ENCODE data around the gene TXK. TPM values are rescaled to one million over a fixed set of nuclear protein-coding genes. Genes with fewer than 3 reads are reported as not detected.

The TXK gene
- total RNA-seq, 1 experiment from 2014 or later = 2.6 TPM

DNA sequence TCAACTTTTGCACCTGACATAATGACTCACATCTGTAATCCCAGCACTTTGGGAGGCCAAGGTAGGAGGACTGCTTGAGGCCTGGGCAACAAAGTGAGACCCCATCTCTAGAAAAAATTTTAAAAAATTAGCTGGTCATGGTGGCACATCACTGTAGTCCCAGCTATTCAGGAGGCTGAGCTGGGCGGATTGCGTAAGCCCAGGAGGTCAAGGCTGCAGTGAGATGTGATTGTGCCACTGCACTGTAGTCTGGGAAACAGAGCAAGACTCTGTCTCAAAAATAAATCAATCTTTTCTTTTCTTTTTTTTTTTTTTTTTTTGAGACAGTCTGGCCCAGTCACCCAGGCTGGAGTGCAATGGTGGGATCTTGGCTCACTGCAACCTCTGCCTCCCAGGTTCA lies 65.0 kb downstream of the TXK start:
- Histone ChIP-seq H3F3A (ENCODE audit: insufficient read depth, low read depth) (no peaks in the 10 kb centered on the region; the same call in 1 of the 2 replicates), H3K4me3 (no peak overlapping the region), H3K4me2 (no peak overlapping the region), H4K20me1 (ENCODE audit: insufficient read depth) (no peaks in the 10 kb centered on the region), H2AFZ (no peak overlapping the region), H3K27ac (no peak overlapping the region), H3K4me1 (replicated peaks; ENCODE audit: insufficient read depth) (peaks cover 7% of the 10 kb centered on the region), H3K36me3 (ENCODE audit: low read depth) (no peaks in the 10 kb centered on the region), H3K9me2 (ENCODE audit: insufficient read depth) (no peaks in the 10 kb centered on the region), H3K9me3 (ENCODE audit: insufficient read depth, low read depth) (no peaks in the 10 kb centered on the region), H3K79me2 (ENCODE audit: low read depth) (no peaks in the 10 kb centered on the region), H3K27me3 (ENCODE audit: insufficient read depth, low read depth) (no peaks in the 10 kb centered on the region)
- ChIA-PET POLR2A (ENCODE audit: unreplicated experiment) (no interaction called here), CTCF (no interaction called here)
- TF ChIP-seq EZH2 (IDR thresholded peaks at IDR 0.05; ENCODE audit: low read depth) = no peak
- TF ChIP-seq, protein P1, sequence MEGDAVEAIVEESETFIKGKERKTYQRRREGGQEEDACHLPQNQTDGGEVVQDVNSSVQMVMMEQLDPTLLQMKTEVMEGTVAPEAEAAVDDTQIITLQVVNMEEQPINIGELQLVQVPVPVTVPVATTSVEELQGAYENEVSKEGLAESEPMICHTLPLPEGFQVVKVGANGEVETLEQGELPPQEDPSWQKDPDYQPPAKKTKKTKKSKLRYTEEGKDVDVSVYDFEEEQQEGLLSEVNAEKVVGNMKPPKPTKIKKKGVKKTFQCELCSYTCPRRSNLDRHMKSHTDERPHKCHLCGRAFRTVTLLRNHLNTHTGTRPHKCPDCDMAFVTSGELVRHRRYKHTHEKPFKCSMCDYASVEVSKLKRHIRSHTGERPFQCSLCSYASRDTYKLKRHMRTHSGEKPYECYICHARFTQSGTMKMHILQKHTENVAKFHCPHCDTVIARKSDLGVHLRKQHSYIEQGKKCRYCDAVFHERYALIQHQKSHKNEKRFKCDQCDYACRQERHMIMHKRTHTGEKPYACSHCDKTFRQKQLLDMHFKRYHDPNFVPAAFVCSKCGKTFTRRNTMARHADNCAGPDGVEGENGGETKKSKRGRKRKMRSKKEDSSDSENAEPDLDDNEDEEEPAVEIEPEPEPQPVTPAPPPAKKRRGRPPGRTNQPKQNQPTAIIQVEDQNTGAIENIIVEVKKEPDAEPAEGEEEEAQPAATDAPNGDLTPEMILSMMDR (conservative IDR thresholded peaks at IDR 0.05) = no peak
- no peak for DNase-seq
- intact Hi-C loops (cut with micrococcal nuclease; ENCODE audit: unreplicated experiment) = no loop called here
- BruUV-seq (replicated peaks) = no TSS peak

DNA sequence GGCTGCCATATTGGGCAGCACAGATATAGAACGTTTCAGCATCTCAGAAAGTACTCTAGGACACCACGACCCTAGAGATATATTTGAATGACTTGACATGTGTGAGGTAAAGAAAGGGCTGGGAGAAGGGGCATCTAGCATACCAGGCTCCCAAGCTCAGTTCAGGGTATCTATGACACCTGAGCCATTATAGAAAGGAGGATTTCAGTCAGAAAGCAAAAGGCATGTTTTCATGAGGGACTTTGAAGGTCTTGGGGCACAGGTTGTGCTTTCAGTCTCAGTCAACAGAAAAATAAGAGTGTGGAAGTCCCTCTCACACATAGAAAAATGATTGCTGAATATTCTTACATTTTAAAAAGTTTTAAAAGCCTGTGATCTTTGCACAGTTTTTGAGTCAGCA lies 65.9 kb downstream of the TXK start:
- Histone ChIP-seq H3K9me2 (ENCODE audit: insufficient read depth) (no peaks in the 10 kb centered on the region), H3K4me2 (no peak overlapping the region), H3K27me3 (ENCODE audit: insufficient read depth, low read depth) (no peaks in the 10 kb centered on the region), H3K4me1 (replicated peaks; ENCODE audit: insufficient read depth) (no peaks in the 10 kb centered on the region; the same call in none of the 2 replicates), H3K79me2 (ENCODE audit: low read depth) (no peaks in the 10 kb centered on the region), H3F3A (ENCODE audit: insufficient read depth, low read depth) (no peaks in the 10 kb centered on the region; the same call in 1 of the 2 replicates), H4K20me1 (ENCODE audit: insufficient read depth) (no peaks in the 10 kb centered on the region), H3K4me3 (no peak overlapping the region), H3K27ac (no peak overlapping the region), H3K9me3 (ENCODE audit: insufficient read depth, low read depth) (no peaks in the 10 kb centered on the region), H3K36me3 (ENCODE audit: low read depth) (no peaks in the 10 kb centered on the region), H2AFZ (no peak overlapping the region)
- CTCF ChIA-PET = no interaction called here
- POLR2A ChIA-PET (ENCODE audit: unreplicated experiment) = no interaction called here
- BruUV-seq (replicated peaks) = no TSS peak
- DNase-seq = no peak
- intact Hi-C loops (cut with micrococcal nuclease; ENCODE audit: unreplicated experiment) = no loop called here
- TF ChIP-seq EZH2 (IDR thresholded peaks at IDR 0.05; ENCODE audit: low read depth) = no peak
- TF ChIP-seq, protein P1 (conservative IDR thresholded peaks at IDR 0.05) = no peak

DNA sequence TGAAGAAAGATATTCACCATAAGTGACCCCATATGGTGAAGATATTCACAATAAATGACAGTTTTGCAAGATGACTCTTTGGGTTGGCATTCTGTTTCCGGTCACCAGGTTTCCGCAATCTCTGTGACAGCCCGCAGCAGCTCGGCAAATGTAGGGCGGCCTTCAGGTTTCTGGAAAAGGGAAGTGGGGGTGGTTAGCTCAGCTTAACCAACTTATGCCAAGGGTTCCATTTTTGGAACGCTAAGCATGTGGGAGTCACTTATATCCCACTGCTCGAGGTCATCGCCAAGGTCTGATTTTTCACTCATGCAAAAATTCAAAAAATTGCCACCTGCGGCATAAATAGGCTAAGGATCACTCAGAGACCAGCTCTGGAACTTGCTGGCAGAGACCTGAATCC lies 66.5 kb downstream of the TXK start:
- CTCF ChIA-PET = no interaction called here
- no peaks in the 10 kb centered on the region; the same call in 1 of the 2 replicates for H3F3A ChIP-seq (ENCODE audit: insufficient read depth, low read depth)
- no peaks in the 10 kb centered on the region for H4K20me1 ChIP-seq (ENCODE audit: insufficient read depth)
- H3K4me1 ChIP-seq (replicated peaks; ENCODE audit: insufficient read depth) = no peaks in the 10 kb centered on the region; the same call in 1 of the 2 replicates
- BruUV-seq (replicated peaks) = no TSS peak
- H3K79me2 ChIP-seq (ENCODE audit: low read depth) = no peaks in the 10 kb centered on the region
- intact Hi-C loops (cut with micrococcal nuclease; ENCODE audit: unreplicated experiment) = no loop called here
- no peak overlapping the region for H3K27ac ChIP-seq
- no peak for DNase-seq
- no peaks in the 10 kb centered on the region for H3K36me3 ChIP-seq (ENCODE audit: low read depth)
- H3K4me2 ChIP-seq = no peak overlapping the region
- no peaks in the 10 kb centered on the region for H3K9me2 ChIP-seq (ENCODE audit: insufficient read depth)
- H2AFZ ChIP-seq = no peak overlapping the region
- no peaks in the 10 kb centered on the region for H3K9me3 ChIP-seq (ENCODE audit: insufficient read depth, low read depth)
- TF ChIP-seq, protein P1 (conservative IDR thresholded peaks at IDR 0.05) = no peak
- TF ChIP-seq EZH2 (IDR thresholded peaks at IDR 0.05; ENCODE audit: low read depth) = no peak
- H3K27me3 ChIP-seq (ENCODE audit: insufficient read depth, low read depth) = no peaks in the 10 kb centered on the region
- POLR2A ChIA-PET (ENCODE audit: unreplicated experiment) = no interaction called here
- no peak overlapping the region for H3K4me3 ChIP-seq
